GM12873 (cell line): ENCODE measurements around the gene CACNA1I.

ENCODE experiments used
- TF ChIP-seq, protein P1 (sequence below): IDR thresholded peaks from 2 replicates; pipeline ENCODE4 v1.5.1; 2012; ENCODE audit warnings: low read depth, mild to moderate bottlenecking, moderate library complexity, low read length, control low read depth; ENCODE audit not compliant: insufficient read depth; ENCODE audit errors: missing control alignments

The CACNA1I gene

DNA sequence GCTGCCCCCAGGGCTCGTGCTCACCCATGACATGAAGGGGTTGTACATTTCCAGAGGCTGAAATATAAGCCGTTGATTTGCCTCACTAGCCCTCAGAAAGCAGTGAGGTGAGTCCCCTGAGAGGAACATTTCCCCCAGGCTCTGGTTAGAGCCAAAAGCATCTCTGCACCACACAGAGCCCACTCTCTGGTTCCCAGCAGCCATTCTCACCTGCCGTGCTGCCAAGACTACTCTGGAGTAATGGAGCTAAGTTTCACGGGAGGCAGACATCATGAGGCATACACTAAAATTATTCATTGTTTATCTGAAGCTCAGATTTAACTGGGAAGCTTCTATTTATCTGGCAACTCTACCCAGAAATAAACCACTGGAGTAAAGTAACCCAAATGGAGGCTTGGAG lies 40.8 kb downstream of the CACNA1I start:
- TF ChIP-seq, protein P1, sequence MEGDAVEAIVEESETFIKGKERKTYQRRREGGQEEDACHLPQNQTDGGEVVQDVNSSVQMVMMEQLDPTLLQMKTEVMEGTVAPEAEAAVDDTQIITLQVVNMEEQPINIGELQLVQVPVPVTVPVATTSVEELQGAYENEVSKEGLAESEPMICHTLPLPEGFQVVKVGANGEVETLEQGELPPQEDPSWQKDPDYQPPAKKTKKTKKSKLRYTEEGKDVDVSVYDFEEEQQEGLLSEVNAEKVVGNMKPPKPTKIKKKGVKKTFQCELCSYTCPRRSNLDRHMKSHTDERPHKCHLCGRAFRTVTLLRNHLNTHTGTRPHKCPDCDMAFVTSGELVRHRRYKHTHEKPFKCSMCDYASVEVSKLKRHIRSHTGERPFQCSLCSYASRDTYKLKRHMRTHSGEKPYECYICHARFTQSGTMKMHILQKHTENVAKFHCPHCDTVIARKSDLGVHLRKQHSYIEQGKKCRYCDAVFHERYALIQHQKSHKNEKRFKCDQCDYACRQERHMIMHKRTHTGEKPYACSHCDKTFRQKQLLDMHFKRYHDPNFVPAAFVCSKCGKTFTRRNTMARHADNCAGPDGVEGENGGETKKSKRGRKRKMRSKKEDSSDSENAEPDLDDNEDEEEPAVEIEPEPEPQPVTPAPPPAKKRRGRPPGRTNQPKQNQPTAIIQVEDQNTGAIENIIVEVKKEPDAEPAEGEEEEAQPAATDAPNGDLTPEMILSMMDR, result no peak

GRCh38 chr22:39612811-39613548 lies 42.4 kb downstream of the CACNA1I start:
- TF ChIP-seq, protein P1, result no peak

DNA sequence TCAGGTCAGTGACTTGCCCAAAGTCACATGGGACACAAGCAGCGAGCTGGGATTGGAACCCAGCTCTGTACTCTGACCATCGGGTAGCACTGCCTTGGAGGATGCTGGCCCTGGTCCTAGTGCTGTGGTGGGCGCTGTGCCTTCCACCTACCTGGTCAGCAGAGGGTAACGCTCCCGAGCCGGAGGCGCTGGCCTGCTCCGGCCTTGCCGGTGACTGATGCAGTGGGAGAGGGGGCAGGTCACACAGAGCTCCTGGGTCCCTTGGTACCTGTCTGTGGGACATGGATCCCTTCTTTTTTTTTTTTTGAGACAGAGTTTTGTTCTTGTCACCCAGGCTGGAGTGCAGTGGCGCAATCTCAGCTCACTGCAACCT lies 43.0 kb downstream of the CACNA1I start:
- TF ChIP-seq, protein P1, result no peak

DNA sequence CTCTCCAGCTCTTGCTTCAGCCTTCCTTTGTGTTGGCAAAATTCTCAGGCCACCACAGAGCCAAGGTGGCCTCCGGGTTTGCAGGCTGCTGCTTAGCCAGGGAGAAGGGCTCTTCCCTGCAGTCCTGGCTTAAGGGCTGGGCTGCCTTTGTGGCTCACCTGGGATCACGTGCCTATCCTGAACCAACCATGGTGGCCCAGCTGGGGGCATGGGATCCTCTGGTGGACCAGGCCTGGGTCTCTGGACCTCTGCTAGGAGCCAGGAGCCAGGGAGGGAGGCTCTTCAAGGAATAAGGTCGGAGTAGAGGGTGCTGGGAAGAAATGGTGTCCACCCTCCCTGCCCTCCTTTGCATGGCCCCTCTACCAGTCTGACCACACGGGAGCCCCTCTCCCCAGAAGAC lies 43.9 kb downstream of the CACNA1I start:
- TF ChIP-seq, protein P1, result no peak

DNA sequence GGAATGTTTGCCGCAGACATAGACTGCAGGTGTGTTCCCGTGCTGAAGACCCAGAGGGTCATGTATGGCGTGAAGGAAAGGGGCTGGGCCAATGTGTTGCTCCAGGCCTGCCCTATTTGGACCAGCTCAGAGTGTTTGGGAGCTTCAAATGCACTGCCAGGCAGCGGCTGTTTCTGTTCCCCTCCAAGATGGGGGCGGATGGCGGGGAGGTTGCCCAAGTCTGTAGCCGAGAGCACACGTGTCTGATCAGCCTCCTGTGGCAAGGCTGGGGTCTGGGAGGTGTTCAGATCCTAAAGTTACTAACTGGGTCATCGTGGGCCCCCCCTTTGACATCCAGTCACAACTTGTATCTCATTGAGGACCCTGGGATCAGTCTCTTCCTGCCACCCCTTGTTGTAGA lies 45.5 kb downstream of the CACNA1I start:
- TF ChIP-seq, protein P1, result no peak

- TF ChIP-seq, protein P1, result no peak
Observed at GRCh38 chr22:39616781-39617180, 46.2 kb downstream of the CACNA1I start.

DNA sequence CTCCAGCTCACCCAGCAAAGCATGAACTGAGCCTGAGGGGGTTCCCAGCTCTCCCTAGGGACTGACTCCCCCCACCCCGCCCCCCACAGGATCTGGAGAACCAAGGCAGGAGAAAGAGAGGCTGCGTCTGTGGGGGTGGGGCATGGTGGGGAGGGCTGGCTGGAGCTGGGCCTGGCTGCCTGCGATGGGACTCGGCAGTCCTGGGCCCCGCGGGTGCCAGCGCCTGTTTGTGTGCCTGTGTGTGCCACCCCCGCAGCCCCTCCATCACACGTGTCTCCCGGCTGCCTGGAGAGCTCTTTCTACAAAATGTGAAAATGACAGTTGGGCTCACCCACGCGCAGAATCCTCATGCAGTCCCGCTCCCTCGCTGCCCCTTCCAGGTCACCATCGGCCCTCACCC lies 46.8 kb downstream of the CACNA1I start:
- TF ChIP-seq, protein P1, result no peak
